Measurements from ENCODE around the gene GPR31.

DNA sequence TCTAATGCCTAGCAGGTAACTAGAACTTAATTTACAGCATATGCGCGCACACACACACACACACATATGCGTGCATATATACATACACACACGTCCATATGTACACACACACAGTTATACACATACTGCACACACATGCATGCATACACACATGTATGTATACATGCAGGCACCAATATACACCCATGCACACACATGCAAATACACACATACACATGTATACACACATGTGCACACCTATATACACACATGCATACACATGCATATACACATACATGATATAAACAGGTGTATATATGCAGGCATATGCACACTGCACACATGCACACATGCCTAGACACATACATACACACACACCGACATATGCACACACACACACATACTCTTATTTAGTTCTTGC is 33.0 kb downstream of the GPR31 start:
- TF ChIP-seq SUZ12 (IDR thresholded peaks at IDR 0.05; ENCODE audit: extremely low read depth, insufficient read depth, insufficient read length) (no peak), YY1 (IDR thresholded peaks at IDR 0.05; ENCODE audit: insufficient read depth, insufficient read length) (no peak), ZNF274 (IDR thresholded peaks at IDR 0.05; ENCODE audit: low read depth, low read length) (no peak)
